ENCODE results near the gene MPP2.

- TF ChIP-seq POLR2A (IDR thresholded peaks at IDR 0.05) = no peak
- TF ChIP-seq, protein P1, sequence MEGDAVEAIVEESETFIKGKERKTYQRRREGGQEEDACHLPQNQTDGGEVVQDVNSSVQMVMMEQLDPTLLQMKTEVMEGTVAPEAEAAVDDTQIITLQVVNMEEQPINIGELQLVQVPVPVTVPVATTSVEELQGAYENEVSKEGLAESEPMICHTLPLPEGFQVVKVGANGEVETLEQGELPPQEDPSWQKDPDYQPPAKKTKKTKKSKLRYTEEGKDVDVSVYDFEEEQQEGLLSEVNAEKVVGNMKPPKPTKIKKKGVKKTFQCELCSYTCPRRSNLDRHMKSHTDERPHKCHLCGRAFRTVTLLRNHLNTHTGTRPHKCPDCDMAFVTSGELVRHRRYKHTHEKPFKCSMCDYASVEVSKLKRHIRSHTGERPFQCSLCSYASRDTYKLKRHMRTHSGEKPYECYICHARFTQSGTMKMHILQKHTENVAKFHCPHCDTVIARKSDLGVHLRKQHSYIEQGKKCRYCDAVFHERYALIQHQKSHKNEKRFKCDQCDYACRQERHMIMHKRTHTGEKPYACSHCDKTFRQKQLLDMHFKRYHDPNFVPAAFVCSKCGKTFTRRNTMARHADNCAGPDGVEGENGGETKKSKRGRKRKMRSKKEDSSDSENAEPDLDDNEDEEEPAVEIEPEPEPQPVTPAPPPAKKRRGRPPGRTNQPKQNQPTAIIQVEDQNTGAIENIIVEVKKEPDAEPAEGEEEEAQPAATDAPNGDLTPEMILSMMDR (IDR thresholded peaks at IDR 0.05) = no peak
Measured at GRCh38 chr17:43935204-43935925, 28.0 kb upstream of the MPP2 start.
